Endothelial cell of umbilical vein (primary cell): ENCODE data around the gene STON2. TPM values are rescaled to one million over a fixed set of nuclear protein-coding genes. Genes with fewer than 3 reads are reported as not detected.

Experiments
- BruUV-seq: library from RNA; stranded (reverse); fragments of 400-500 nt; replicated peaks from 2 replicates; lab custom pipeline; 2021; lab: Mats Ljungman, UMichigan
- CTCF ChIA-PET: fragments of 300-600, 350-600 bp; sonication (Branson Sonifier 250); formaldehyde crosslinking; loops from one replicate; lab custom pipeline; 2021; ENCODE audit warnings: antibody characterized with exemption, inconsistent platforms; lab: Charles Lee
- POLR2A ChIA-PET: fragments of 300-600, 350-600 bp; sonication (Branson Sonifier 250); formaldehyde crosslinking; loops from one replicate; lab custom pipeline; 2021; ENCODE audit warnings: antibody characterized with exemption, inconsistent platforms; lab: Charles Lee
- DNase-seq: peaks from one replicate; pipeline ENCODE4 v3.0.0-alpha.2; 2011; ENCODE audit warnings: low read depth, low spot score
- FAIRE-seq: peaks from 2 replicates; lab custom pipeline; 2011; peaks lifted over from hg19 to GRCh38; lab: Jason Lieb, UNC
- H2AFZ ChIP-seq: 2 replicates; pipeline ENCODE4 v1.6.0; 2012; ENCODE audit warnings: low read depth, low read length, control low read depth, inconsistent platforms
- H3K27ac ChIP-seq: 2 replicates; pipeline ENCODE4 v1.5.1; 2011; ENCODE audit warnings: low read depth, mild to moderate bottlenecking, control low read depth, low read length, moderate library complexity; ENCODE audit not compliant: insufficient read depth
- H3K27me3 ChIP-seq, 2 experiments: 2 replicates each; pipeline versions ENCODE4 v1.6.0 to v1.6.1; 2011; ENCODE audit warnings: low read length in 2 of 2, mixed read lengths in 1 of 2; ENCODE audit not compliant: control insufficient read depth in 2 of 2, insufficient read depth in 2 of 2
- H3K36me3 ChIP-seq, 2 experiments: 2 replicates in 1 of 2; 3 replicates in 1 of 2; pipeline ENCODE4 v1.5.1; 2011; ENCODE audit warnings: low read length in 2 of 2, mild to moderate bottlenecking in 1 of 2, moderate library complexity in 1 of 2; ENCODE audit not compliant: control insufficient read depth in 2 of 2, insufficient read depth in 2 of 2; ENCODE audit errors: extremely low read depth in 1 of 2
- H3K4me1 ChIP-seq: 3 replicates; pipeline ENCODE4 v1.5.1; 2011; ENCODE audit warnings: mild to moderate bottlenecking, low read length; ENCODE audit not compliant: control insufficient read depth, insufficient read depth; ENCODE audit errors: extremely low read depth
- H3K4me2 ChIP-seq: 2 replicates; pipeline ENCODE4 v1.6.1; 2011; ENCODE audit warnings: low read length, control low read depth, mixed read lengths; ENCODE audit not compliant: insufficient read depth
- H3K4me3 ChIP-seq, 3 experiments: fragments of 200-600 bp in 1 of 3; sonication (generic), shearing (Covaris generic) in 1 of 3; replicated peaks in 1 of 3; 2 replicates each; pipeline ENCODE4 v1.5.1; 2011 to 2016; ENCODE audit warnings: control low read depth in 3 of 3, low read length in 3 of 3, mild to moderate bottlenecking in 2 of 3, inconsistent platforms in 1 of 3, low read depth in 1 of 3, moderate library complexity in 1 of 3; ENCODE audit not compliant: insufficient read depth in 1 of 3
- H3K79me2 ChIP-seq: 2 replicates; pipeline ENCODE4 v1.6.0; 2012; ENCODE audit warnings: low read length, inconsistent platforms; ENCODE audit not compliant: control insufficient read depth, insufficient read depth
- H3K9ac ChIP-seq: replicated peaks from 2 replicates; pipeline ENCODE3; 2011; ENCODE audit warnings: low read length, control low read depth; ENCODE audit not compliant: insufficient read depth; ENCODE audit errors: extremely low read depth
- H3K9me1 ChIP-seq: replicated peaks from 3 replicates; pipeline ENCODE4 v1.6.0; 2011; ENCODE audit warnings: mild to moderate bottlenecking, low read length; ENCODE audit not compliant: control insufficient read depth, insufficient read depth; ENCODE audit errors: extremely low read depth
- H3K9me3 ChIP-seq: replicated peaks from 2 replicates; pipeline ENCODE4 v1.5.1; 2012; ENCODE audit warnings: low read length, inconsistent platforms; ENCODE audit not compliant: control insufficient read depth, insufficient read depth
- H4K20me1 ChIP-seq: replicated peaks from 2 replicates; pipeline ENCODE3; 2011; ENCODE audit warnings: mild to moderate bottlenecking, low read length; ENCODE audit not compliant: control insufficient read depth, insufficient read depth; ENCODE audit errors: extremely low read depth
- EZH2 ChIP-seq: IDR thresholded peaks from 2 replicates; pipeline ENCODE4 v1.6.1; 2012; ENCODE audit warnings: borderline replicate concordance, low read depth, mild to moderate bottlenecking, moderate library complexity, low read length, inconsistent platforms; ENCODE audit not compliant: severe bottlenecking
- FOS ChIP-seq: IDR thresholded peaks from 2 replicates; pipeline ENCODE4 v1.6.1; 2011; ENCODE audit warnings: mild to moderate bottlenecking, low read length, moderate library complexity, borderline replicate concordance; ENCODE audit not compliant: insufficient read depth
- GATA2 ChIP-seq: IDR thresholded peaks from 2 replicates; pipeline ENCODE4 v1.7.0; 2011; ENCODE audit warnings: low read depth, mild to moderate bottlenecking, moderate library complexity, mixed read lengths, low read length; ENCODE audit not compliant: insufficient read length, insufficient read depth
- JUN ChIP-seq: IDR thresholded peaks from 2 replicates; pipeline ENCODE4 v1.6.1; 2011; ENCODE audit warnings: borderline replicate concordance, low read depth; ENCODE audit not compliant: insufficient read length, insufficient read depth
- MYC ChIP-seq: IDR thresholded peaks from one replicate; pipeline ENCODE4 v1.6.1; 2011; ENCODE audit warnings: mild to moderate bottlenecking, low read depth, low read length
- POLR2A ChIP-seq: IDR thresholded peaks from 2 replicates; pipeline ENCODE4 v1.6.1; 2012; ENCODE audit warnings: low read depth, mild to moderate bottlenecking, control low read depth, low read length
- POLR2AphosphoS5 ChIP-seq: IDR thresholded peaks from 2 replicates; pipeline ENCODE4 v1.6.1; 2012; ENCODE audit warnings: low read depth, mild to moderate bottlenecking, control low read depth, low read length, moderate library complexity; ENCODE audit not compliant: insufficient read depth
- dilution Hi-C: fragments of 300-500 bp; cut with MboI; formaldehyde crosslinking; loops from one replicate; pipeline ENCODE4 v1.15.0; 2019; ENCODE audit warnings: low sequenced_read_pairs; ENCODE audit not compliant: extremely low pct_ligation_motif_present
- intact Hi-C: fragments of 100-400 bp; cut with micrococcal nuclease; formaldehyde crosslinking; loops from one replicate; pipeline ENCODE4 v1.10.0; 2022
- polyA plus RNA-seq, 4 experiments: library from polyadenylated mRNA; depleted of rRNA in 3 of 4; stranded (reverse) in 3 of 4; unstranded in 1 of 4; fragments of >200 nt; gene quantifications; 2 replicates each; pipeline versions ENCODE4 v1.2.1 to v1.2.3, GENCODE V29; 2011 to 2012; ENCODE audit warnings: missing spikeins in 1 of 4
- total RNA-seq: library from RNA; stranded (reverse); gene quantifications from 2 replicates; pipeline ENCODE4 v1.2.3, GENCODE V29; 2021
- TF ChIP-seq, protein P1 (sequence below): IDR thresholded peaks from 2 replicates; pipeline ENCODE4 v1.6.1; 2011; ENCODE audit not compliant: insufficient read depth, insufficient read length
- TF ChIP-seq, protein P2 (sequence below), 2 donors: IDR thresholded peaks; 1 replicate in 1 of 2; 2 replicates in 1 of 2; pipeline ENCODE4 v1.5.1; 2011; ENCODE audit warnings: low read length in 2 of 2, mild to moderate bottlenecking in 2 of 2, moderate library complexity in 2 of 2, control low read depth in 1 of 2, inconsistent platforms in 1 of 2, low read depth in 1 of 2; ENCODE audit not compliant: insufficient read depth in 1 of 2; ENCODE audit errors: extremely low read depth in 1 of 2

Gene STON2
- total and polyA plus RNA-seq, 2 donors (not counting 3 experiments of a cell fraction or from before 2014, with no cell fraction given): not detected

DNA sequence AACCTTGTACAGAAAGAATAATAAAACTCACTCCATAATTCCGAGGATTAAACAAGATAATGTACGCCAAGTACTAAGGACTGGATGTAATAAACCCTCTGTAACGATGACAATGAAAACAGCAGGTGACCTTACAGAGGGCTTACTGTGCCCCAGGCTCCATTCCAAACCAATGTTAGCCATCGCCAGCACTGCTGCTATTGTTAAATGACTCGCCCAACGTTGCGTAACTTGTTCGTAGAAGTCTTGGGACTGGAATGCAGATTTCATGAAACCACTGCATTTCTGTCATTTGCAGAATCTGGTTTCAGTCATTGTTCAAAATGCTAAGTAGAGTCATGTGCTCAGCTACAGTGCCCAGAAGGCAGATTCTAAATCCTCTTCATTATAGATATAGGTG, 728 bp upstream of the STON2 start:
- TF ChIP-seq JUN (no peak), FOS (no peak), GATA2 (no peak), EZH2 (no peak), MYC (no peak), POLR2A (no peak), POLR2AphosphoS5 (no peak)
- TF ChIP-seq, protein P1, sequence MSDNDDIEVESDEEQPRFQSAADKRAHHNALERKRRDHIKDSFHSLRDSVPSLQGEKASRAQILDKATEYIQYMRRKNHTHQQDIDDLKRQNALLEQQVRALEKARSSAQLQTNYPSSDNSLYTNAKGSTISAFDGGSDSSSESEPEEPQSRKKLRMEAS: no peak
- TF ChIP-seq, protein P2, sequence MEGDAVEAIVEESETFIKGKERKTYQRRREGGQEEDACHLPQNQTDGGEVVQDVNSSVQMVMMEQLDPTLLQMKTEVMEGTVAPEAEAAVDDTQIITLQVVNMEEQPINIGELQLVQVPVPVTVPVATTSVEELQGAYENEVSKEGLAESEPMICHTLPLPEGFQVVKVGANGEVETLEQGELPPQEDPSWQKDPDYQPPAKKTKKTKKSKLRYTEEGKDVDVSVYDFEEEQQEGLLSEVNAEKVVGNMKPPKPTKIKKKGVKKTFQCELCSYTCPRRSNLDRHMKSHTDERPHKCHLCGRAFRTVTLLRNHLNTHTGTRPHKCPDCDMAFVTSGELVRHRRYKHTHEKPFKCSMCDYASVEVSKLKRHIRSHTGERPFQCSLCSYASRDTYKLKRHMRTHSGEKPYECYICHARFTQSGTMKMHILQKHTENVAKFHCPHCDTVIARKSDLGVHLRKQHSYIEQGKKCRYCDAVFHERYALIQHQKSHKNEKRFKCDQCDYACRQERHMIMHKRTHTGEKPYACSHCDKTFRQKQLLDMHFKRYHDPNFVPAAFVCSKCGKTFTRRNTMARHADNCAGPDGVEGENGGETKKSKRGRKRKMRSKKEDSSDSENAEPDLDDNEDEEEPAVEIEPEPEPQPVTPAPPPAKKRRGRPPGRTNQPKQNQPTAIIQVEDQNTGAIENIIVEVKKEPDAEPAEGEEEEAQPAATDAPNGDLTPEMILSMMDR (IDR thresholded peaks at IDR 0.05; ENCODE audit: extremely low read depth in 1 of 2, insufficient read depth in 1 of 2, low read depth in 1 of 2, low read length in 2 of 2): no peak
- no TSS peak for BruUV-seq
- Histone ChIP-seq H3K79me2 (no peaks in the 10 kb centered on the region), H2AFZ (no peak overlapping the region), H3K27me3 (no peaks in the 10 kb centered on the region), H3K27ac (no peak overlapping the region), H3K4me2 (no peak overlapping the region), H3K4me3 (no peak overlapping the region), H3K4me1 (no peaks in the 10 kb centered on the region), H4K20me1 (no peaks in the 10 kb centered on the region), H3K36me3 (no peaks in the 10 kb centered on the region), H3K9me3 (peaks cover 3% of the 10 kb centered on the region), H3K9ac (no peak overlapping the region), H3K9me1 (no peaks in the 10 kb centered on the region)
- intact Hi-C loops (no loop called here), dilution Hi-C loops (no loop called here)
- CTCF ChIA-PET: no interaction called here
- DNase-seq (no peak), FAIRE-seq (no peak)
- POLR2A ChIA-PET: no interaction called here
